Caco-2 (cell line): ENCODE measurements around the gene DPM2. TPM values are rescaled to one million over a fixed set of nuclear protein-coding genes. Genes with fewer than 3 reads are reported as not detected.

Source experiments
- BruUV-seq: library from RNA; stranded (reverse); fragments of 400-500 nt; replicated peaks from 2 replicates; lab custom pipeline; 2021; lab: Mats Ljungman, UMichigan
- CTCF ChIA-PET: fragments of 300-600 bp; sonication (Branson Sonifier 250); formaldehyde crosslinking; loops from one replicate; lab custom pipeline; 2022; ENCODE audit warnings: antibody characterized with exemption; lab: Charles Lee
- POLR2A ChIA-PET: fragments of 300-600 bp; sonication (Branson Sonifier 250); formaldehyde crosslinking; loops from one replicate; lab custom pipeline; 2022; ENCODE audit warnings: antibody characterized with exemption; lab: Charles Lee
- DNase-seq, 2 experiments: peaks; one replicate each; pipeline versions ENCODE4 v3.0.0 to v3.0.0-alpha.2; 2020 to 2022
- H3K27me3 ChIP-seq: replicated peaks from 2 replicates; pipeline ENCODE4 v1.6.0; 2011; ENCODE audit warnings: low read length; ENCODE audit not compliant: control insufficient read depth, insufficient read depth
- H3K36me3 ChIP-seq: 2 replicates; pipeline ENCODE4 v1.5.1; 2011; ENCODE audit warnings: low read length; ENCODE audit not compliant: control insufficient read depth, insufficient read depth
- H3K4me1 ChIP-seq: fragments of 250-450 bp; sonication (Bioruptor Pico); 2 replicates; pipeline ENCODE4 v1.5.1; 2020; ENCODE audit warnings: mild to moderate bottlenecking
- H3K4me3 ChIP-seq: 2 replicates; pipeline ENCODE4 v1.5.1; 2011; ENCODE audit warnings: low read depth, mild to moderate bottlenecking, control low read depth, low read length
- H3K9me3 ChIP-seq: fragments of 250-450 bp; sonication (Bioruptor Pico); 2 replicates; pipeline ENCODE4 v1.5.1; 2020; ENCODE audit warnings: mild to moderate bottlenecking, moderate library complexity
- H3K27ac Mint-ChIP-seq: one replicate; pipeline ENCODE4 v1.8.0; 2022; ENCODE audit warnings: mixed read lengths; ENCODE audit not compliant: unreplicated experiment
- H3K27me3 Mint-ChIP-seq: one replicate; pipeline ENCODE4 v1.8.0; 2022; ENCODE audit warnings: mixed read lengths; ENCODE audit not compliant: insufficient read depth, unreplicated experiment
- H3K36me3 Mint-ChIP-seq: one replicate; pipeline ENCODE4 v1.8.0; 2022; ENCODE audit warnings: mild to moderate bottlenecking, mixed read lengths; ENCODE audit not compliant: insufficient read depth, unreplicated experiment
- H3K4me1 Mint-ChIP-seq: one replicate; pipeline ENCODE4 v1.8.0; 2022; ENCODE audit warnings: low read depth, mixed read lengths; ENCODE audit not compliant: unreplicated experiment
- H3K4me3 Mint-ChIP-seq: one replicate; pipeline ENCODE4 v1.8.0; 2022; ENCODE audit warnings: mild to moderate bottlenecking, moderate library complexity, mixed read lengths; ENCODE audit not compliant: unreplicated experiment
- H3K9me3 Mint-ChIP-seq: one replicate; pipeline ENCODE4 v1.8.0; 2022; ENCODE audit warnings: mixed read lengths; ENCODE audit not compliant: unreplicated experiment
- CTCF ChIP-seq, 2 experiments: fragments of 200-600 bp in 1 of 2; IDR thresholded peaks; 1 replicate in 1 of 2; 2 replicates in 1 of 2; pipeline versions ENCODE4 v1.5.1 to v1.8.0; 2011 to 2022; ENCODE audit warnings: antibody characterized with exemption in 1 of 2, control low read depth in 1 of 2, inconsistent platforms in 1 of 2, low read depth in 1 of 2, low read length in 1 of 2, mild to moderate bottlenecking in 1 of 2, moderate library complexity in 1 of 2; ENCODE audit not compliant: insufficient read depth in 1 of 2, severe bottlenecking in 1 of 2, unreplicated experiment in 1 of 2
- intact Hi-C: fragments of 100-400 bp; cut with micrococcal nuclease; formaldehyde crosslinking; loops from one replicate; pipeline ENCODE4 v1.10.0; 2022; ENCODE audit not compliant: unreplicated experiment
- total RNA-seq: library from RNA; stranded (reverse); gene quantifications from 2 replicates; pipeline ENCODE4 v1.2.3, GENCODE V29; 2022

Gene DPM2
- total RNA-seq, 1 experiment from 2014 or later, result 38.7 TPM

GRCh38 chr9:127970401-127971313, 33.0 kb upstream of the DPM2 start:
- POLR2A ChIA-PET, result no interaction called here
- no peaks in the 10 kb centered on the region; the same call in 1 of the 2 replicates for H3K36me3 ChIP-seq
- no peak for DNase-seq
- TF ChIP-seq CTCF (IDR thresholded peaks at IDR 0.05; ENCODE audit: insufficient read depth in 1 of 2, low read depth in 1 of 2, low read length in 1 of 2, severe bottlenecking in 1 of 2, unreplicated experiment in 1 of 2), result no peak
- Mint-ChIP-seq H3K27me3 (no peaks in the 10 kb centered on the region), H3K9me3 (no peaks in the 10 kb centered on the region), H3K4me3 (no peak overlapping the region), H3K36me3 (peaks cover 5% of the 10 kb centered on the region), H3K27ac (peak overlapping the region; percentile 44), H3K4me1 (peaks cover 27% of the 10 kb centered on the region)
- peaks cover 34% of the 10 kb centered on the region for H3K4me1 ChIP-seq
- no peaks in the 10 kb centered on the region for H3K9me3 ChIP-seq
- CTCF ChIA-PET, result no interaction called here
- no peaks in the 10 kb centered on the region for H3K27me3 ChIP-seq
- BruUV-seq, result no TSS peak
- H3K4me3 ChIP-seq, result no peak overlapping the region
- intact Hi-C loops, result no loop called here

- H3K36me3 Mint-ChIP-seq, result peaks cover 11% of the 10 kb centered on the region
Measured at GRCh38 chr9:127968700-127969383, 31.2 kb upstream of the DPM2 start.

More at GRCh38 chr9:127968700-127969383, 31.2 kb upstream of the DPM2 start:
- Histone ChIP-seq H3K4me1 (peaks cover 39% of the 10 kb centered on the region), H3K27me3 (no peaks in the 10 kb centered on the region), H3K4me3 (no peak overlapping the region), H3K9me3 (no peaks in the 10 kb centered on the region), H3K36me3 (no peaks in the 10 kb centered on the region; the same call in 1 of the 2 replicates)
- POLR2A ChIA-PET, result no interaction called here
- no peak for TF ChIP-seq CTCF (IDR thresholded peaks at IDR 0.05; ENCODE audit: insufficient read depth in 1 of 2, low read depth in 1 of 2, low read length in 1 of 2, severe bottlenecking in 1 of 2, unreplicated experiment in 1 of 2)
- intact Hi-C loops, result no loop called here
- Mint-ChIP-seq H3K27ac (peak overlapping the region; percentile 80), H3K27me3 (no peaks in the 10 kb centered on the region), H3K4me1 (peaks cover 20% of the 10 kb centered on the region), H3K9me3 (no peaks in the 10 kb centered on the region), H3K4me3 (no peak overlapping the region)
- BruUV-seq, result no TSS peak
- DNase-seq, result no peak
- CTCF ChIA-PET, result no interaction called here
